ENCODE measurements around the gene NCOA3.

NCOA3 gene

GRCh38 chr20:47654370-47654769 is 152.7 kb downstream of the NCOA3 start:
- peak; percentile 34 for DNase-seq
- Histone ChIP-seq H3K79me1 (ENCODE audit: low read length) (no peaks in the 10 kb centered on the region), H3K56ac (ENCODE audit: low read length) (no peak overlapping the region), H3K4me1 (ENCODE audit: control insufficient read depth, low read depth, low read length) (no peaks in the 10 kb centered on the region), H3K4me3 (ENCODE audit: low read length) (no peak overlapping the region), H3K18ac (ENCODE audit: low read length) (no peak overlapping the region), H2BK120ac (ENCODE audit: low read depth, low read length) (no peak overlapping the region), H3K9ac (ENCODE audit: low read length) (no peak overlapping the region), H3K4me2 (ENCODE audit: low read length) (no peak overlapping the region), H4K5ac (ENCODE audit: low read length) (no peak overlapping the region), H2AK5ac (ENCODE audit: low read length) (no peak overlapping the region), H2BK5ac (ENCODE audit: low read length) (no peak overlapping the region), H3K79me2 (ENCODE audit: control insufficient read depth, insufficient read depth, low read length) (no peaks in the 10 kb centered on the region), H3K23ac (ENCODE audit: low read length) (no peak overlapping the region), H3K36me3 (ENCODE audit: control insufficient read depth, insufficient read depth, low read length) (peaks cover 3% of the 10 kb centered on the region), H2BK15ac (replicated peaks; ENCODE audit: low read depth) (no peak overlapping the region), H4K8ac (ENCODE audit: low read depth, low read length) (no peak overlapping the region), H3K27me3 (ENCODE audit: insufficient read depth, low read length, poor library complexity) (no peaks in the 10 kb centered on the region), H3K4ac (ENCODE audit: low read depth, low read length) (no peak overlapping the region), H3K27ac (ENCODE audit: low read depth, low read length) (no peak overlapping the region)
- no CpG with 5 or more reads among the region's 1 CpG for WGBS (ENCODE audit: extremely low coverage, insufficient coverage, low lambda C conversion rate)

GRCh38 chr20:47655635-47656034 is 153.9 kb downstream of the NCOA3 start:
- H3K56ac ChIP-seq (ENCODE audit: low read length) = no peak overlapping the region
- peaks cover 3% of the 10 kb centered on the region for H3K36me3 ChIP-seq (ENCODE audit: control insufficient read depth, insufficient read depth, low read length)
- no peak overlapping the region for H3K27ac ChIP-seq (ENCODE audit: low read depth, low read length)
- H3K27me3 ChIP-seq (ENCODE audit: insufficient read depth, low read length, poor library complexity) = no peaks in the 10 kb centered on the region
- no peak overlapping the region for H3K23ac ChIP-seq (ENCODE audit: low read length)
- H4K5ac ChIP-seq (ENCODE audit: low read length) = no peak overlapping the region
- no peak overlapping the region for H2AK5ac ChIP-seq (ENCODE audit: low read length)
- H3K4me2 ChIP-seq (ENCODE audit: low read length) = no peak overlapping the region
- no peak overlapping the region for H2BK120ac ChIP-seq (ENCODE audit: low read depth, low read length)
- no peaks in the 10 kb centered on the region for H3K4me1 ChIP-seq (ENCODE audit: control insufficient read depth, low read depth, low read length)
- H4K8ac ChIP-seq (ENCODE audit: low read depth, low read length) = no peak overlapping the region
- H3K9ac ChIP-seq (ENCODE audit: low read length) = no peak overlapping the region
- no peaks in the 10 kb centered on the region for H3K79me2 ChIP-seq (ENCODE audit: control insufficient read depth, insufficient read depth, low read length)
- H3K4me3 ChIP-seq (ENCODE audit: low read length) = no peak overlapping the region
- no peak overlapping the region for H2BK15ac ChIP-seq (replicated peaks; ENCODE audit: low read depth)
- DNase-seq = no peak
- H3K18ac ChIP-seq (ENCODE audit: low read length) = no peak overlapping the region
- no peak overlapping the region for H3K4ac ChIP-seq (ENCODE audit: low read depth, low read length)
- H2BK5ac ChIP-seq (ENCODE audit: low read length) = no peak overlapping the region
- no peaks in the 10 kb centered on the region for H3K79me1 ChIP-seq (ENCODE audit: low read length)

- no peak for DNase-seq
- Histone ChIP-seq H3K4ac (ENCODE audit: low read depth, low read length) (no peak overlapping the region), H3K27me3 (ENCODE audit: insufficient read depth, low read length, poor library complexity) (no peaks in the 10 kb centered on the region), H3K56ac (ENCODE audit: low read length) (no peak overlapping the region), H3K18ac (ENCODE audit: low read length) (no peak overlapping the region), H2AK5ac (ENCODE audit: low read length) (no peak overlapping the region), H3K27ac (ENCODE audit: low read depth, low read length) (no peak overlapping the region), H3K79me1 (ENCODE audit: low read length) (no peaks in the 10 kb centered on the region), H2BK15ac (replicated peaks; ENCODE audit: low read depth) (no peak overlapping the region), H3K4me2 (ENCODE audit: low read length) (no peak overlapping the region), H4K5ac (ENCODE audit: low read length) (no peak overlapping the region), H3K9ac (ENCODE audit: low read length) (no peak overlapping the region), H3K4me3 (ENCODE audit: low read length) (no peak overlapping the region), H3K4me1 (ENCODE audit: control insufficient read depth, low read depth, low read length) (no peaks in the 10 kb centered on the region), H4K8ac (ENCODE audit: low read depth, low read length) (no peak overlapping the region), H2BK5ac (ENCODE audit: low read length) (no peak overlapping the region), H3K36me3 (ENCODE audit: control insufficient read depth, insufficient read depth, low read length) (peaks cover 3% of the 10 kb centered on the region), H3K23ac (ENCODE audit: low read length) (no peak overlapping the region), H3K79me2 (ENCODE audit: control insufficient read depth, insufficient read depth, low read length) (no peaks in the 10 kb centered on the region), H2BK120ac (ENCODE audit: low read depth, low read length) (no peak overlapping the region)
- WGBS (ENCODE audit: extremely low coverage, insufficient coverage, low lambda C conversion rate) = no CpG with 5 or more reads among the region's 2 CpGs
Measured at GRCh38 chr20:47656318-47656717, 154.6 kb downstream of the NCOA3 start.

GRCh38 chr20:47659904-47660601 is 158.4 kb downstream of the NCOA3 start:
- Histone ChIP-seq H2BK120ac (ENCODE audit: low read depth, low read length) (no peak overlapping the region), H3K9ac (ENCODE audit: low read length) (no peak overlapping the region)
- no peak for DNase-seq

GRCh38 chr20:47660602-47660905 is 158.9 kb downstream of the NCOA3 start:
- no peaks in the 10 kb centered on the region for H3K4me1 ChIP-seq (ENCODE audit: control insufficient read depth, low read depth, low read length)
- no peak overlapping the region for H2BK5ac ChIP-seq (ENCODE audit: low read length)
- DNase-seq = no peak
- no peak overlapping the region for H3K4ac ChIP-seq (ENCODE audit: low read depth, low read length)
- H3K4me2 ChIP-seq (ENCODE audit: low read length) = no peak overlapping the region
- H3K79me1 ChIP-seq (ENCODE audit: low read length) = no peaks in the 10 kb centered on the region
- no peaks in the 10 kb centered on the region for H3K27me3 ChIP-seq (ENCODE audit: insufficient read depth, low read length, poor library complexity)
- no peak overlapping the region for H3K18ac ChIP-seq (ENCODE audit: low read length)
- H3K36me3 ChIP-seq (ENCODE audit: control insufficient read depth, insufficient read depth, low read length) = no peaks in the 10 kb centered on the region
- no peak overlapping the region for H3K56ac ChIP-seq (ENCODE audit: low read length)
- no peak overlapping the region for H4K5ac ChIP-seq (ENCODE audit: low read length)
- H4K8ac ChIP-seq (ENCODE audit: low read depth, low read length) = no peak overlapping the region
- no peak overlapping the region for H2BK15ac ChIP-seq (replicated peaks; ENCODE audit: low read depth)
- H2AK5ac ChIP-seq (ENCODE audit: low read length) = no peak overlapping the region
- H3K9ac ChIP-seq (ENCODE audit: low read length) = no peak overlapping the region
- no peak overlapping the region for H3K27ac ChIP-seq (ENCODE audit: low read depth, low read length)
- H2BK120ac ChIP-seq (ENCODE audit: low read depth, low read length) = no peak overlapping the region
- H3K79me2 ChIP-seq (ENCODE audit: control insufficient read depth, insufficient read depth, low read length) = no peaks in the 10 kb centered on the region
- WGBS (ENCODE audit: extremely low coverage, insufficient coverage, low lambda C conversion rate) = no CpG with 5 or more reads among the region's 2 CpGs
- H3K4me3 ChIP-seq (ENCODE audit: low read length) = no peak overlapping the region
- H3K23ac ChIP-seq (ENCODE audit: low read length) = no peak overlapping the region

More at GRCh38 chr20:47659904-47660601, 158.4 kb downstream of the NCOA3 start:
- Histone ChIP-seq H4K5ac (ENCODE audit: low read length) (no peak overlapping the region), H2BK5ac (ENCODE audit: low read length) (no peak overlapping the region), H3K79me1 (ENCODE audit: low read length) (no peaks in the 10 kb centered on the region), H4K8ac (ENCODE audit: low read depth, low read length) (no peak overlapping the region), H3K4me2 (ENCODE audit: low read length) (no peak overlapping the region), H2AK5ac (ENCODE audit: low read length) (no peak overlapping the region), H3K4me3 (ENCODE audit: low read length) (no peak overlapping the region), H3K23ac (ENCODE audit: low read length) (no peak overlapping the region), H3K4ac (ENCODE audit: low read depth, low read length) (no peak overlapping the region), H3K27ac (ENCODE audit: low read depth, low read length) (no peak overlapping the region), H3K4me1 (ENCODE audit: control insufficient read depth, low read depth, low read length) (no peaks in the 10 kb centered on the region), H2BK15ac (replicated peaks; ENCODE audit: low read depth) (no peak overlapping the region), H3K36me3 (ENCODE audit: control insufficient read depth, insufficient read depth, low read length) (no peaks in the 10 kb centered on the region), H3K27me3 (ENCODE audit: insufficient read depth, low read length, poor library complexity) (no peaks in the 10 kb centered on the region), H3K18ac (ENCODE audit: low read length) (no peak overlapping the region), H3K79me2 (ENCODE audit: control insufficient read depth, insufficient read depth, low read length) (no peaks in the 10 kb centered on the region), H3K56ac (ENCODE audit: low read length) (no peak overlapping the region)
- no CpG with 5 or more reads among the region's 7 CpGs for WGBS (ENCODE audit: extremely low coverage, insufficient coverage, low lambda C conversion rate)

- H3K18ac ChIP-seq (ENCODE audit: low read length) = no peak overlapping the region
- H3K79me1 ChIP-seq (ENCODE audit: low read length) = no peaks in the 10 kb centered on the region
- H3K4ac ChIP-seq (ENCODE audit: low read depth, low read length) = no peak overlapping the region
- no peak overlapping the region for H2BK120ac ChIP-seq (ENCODE audit: low read depth, low read length)
- WGBS (ENCODE audit: extremely low coverage, insufficient coverage, low lambda C conversion rate) = no CpG with 5 or more reads among the region's 12 CpGs
- no peak overlapping the region for H3K27ac ChIP-seq (ENCODE audit: low read depth, low read length)
- no peak for DNase-seq
- no peaks in the 10 kb centered on the region for H3K27me3 ChIP-seq (ENCODE audit: insufficient read depth, low read length, poor library complexity)
- H2BK15ac ChIP-seq (replicated peaks; ENCODE audit: low read depth) = no peak overlapping the region
- no peak overlapping the region for H2BK5ac ChIP-seq (ENCODE audit: low read length)
- H4K5ac ChIP-seq (ENCODE audit: low read length) = no peak overlapping the region
- H3K23ac ChIP-seq (ENCODE audit: low read length) = no peak overlapping the region
- H3K56ac ChIP-seq (ENCODE audit: low read length) = no peak overlapping the region
- H2AK5ac ChIP-seq (ENCODE audit: low read length) = no peak overlapping the region
- no peaks in the 10 kb centered on the region for H3K79me2 ChIP-seq (ENCODE audit: control insufficient read depth, insufficient read depth, low read length)
- no peak overlapping the region for H4K8ac ChIP-seq (ENCODE audit: low read depth, low read length)
- no peak overlapping the region for H3K4me2 ChIP-seq (ENCODE audit: low read length)
- no peak overlapping the region for H3K9ac ChIP-seq (ENCODE audit: low read length)
- no peaks in the 10 kb centered on the region for H3K4me1 ChIP-seq (ENCODE audit: control insufficient read depth, low read depth, low read length)
- H3K4me3 ChIP-seq (ENCODE audit: low read length) = no peak overlapping the region
- H3K36me3 ChIP-seq (ENCODE audit: control insufficient read depth, insufficient read depth, low read length) = no peaks in the 10 kb centered on the region
Measured at GRCh38 chr20:47660983-47661700, 159.5 kb downstream of the NCOA3 start.

Data from mesendoderm (in vitro differentiated cells).